Measurements from ENCODE around the gene NIBAN1.
"Not testable (repeated sequence)": the region's sequence is repeated elsewhere in the genome, so short reads cannot be mapped to it uniquely, and the experiment has no call there.

Gene NIBAN1

DNA sequence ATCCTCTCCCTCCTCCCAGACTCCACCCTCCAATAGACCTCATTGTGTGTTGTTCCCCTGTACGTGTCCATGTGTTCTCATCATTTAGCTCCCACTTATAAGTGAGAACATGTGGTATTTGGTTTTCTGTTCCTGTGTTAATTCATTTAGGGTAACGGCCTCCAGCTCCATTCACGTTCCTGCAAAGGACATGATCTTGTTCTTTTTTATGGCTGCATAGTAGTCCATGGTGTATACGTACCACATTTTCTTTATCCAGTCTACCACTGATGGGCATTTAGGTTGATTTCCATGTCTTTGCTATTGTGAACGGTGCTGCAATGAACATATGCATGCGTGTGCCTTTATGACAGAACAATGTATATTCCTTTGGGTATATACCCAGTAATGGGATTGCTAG, 25.7 kb upstream of the NIBAN1 start:
- not testable (repeated sequence) for H3K27ac ChIP-seq (ENCODE audit: low read depth, low read length); H3K36me3 ChIP-seq (ENCODE audit: control insufficient read depth in 1 of 2, insufficient read depth in 2 of 2, low read length in 2 of 2); H3K4me1 ChIP-seq (ENCODE audit: control insufficient read depth in 1 of 2, insufficient read depth in 2 of 2, low read length in 2 of 2); H3K9me3 ChIP-seq (ENCODE audit: control insufficient read depth in 1 of 2, low read length in 2 of 2); H3K27me3 ChIP-seq (ENCODE audit: control insufficient read depth in 1 of 2, insufficient read depth in 2 of 2, low read length in 2 of 2); H3K4me3 ChIP-seq (ENCODE audit: low read depth in 1 of 2, low read length in 2 of 2); H3K9ac ChIP-seq (ENCODE audit: low read depth in 1 of 2, low read length in 2 of 2)

DNA sequence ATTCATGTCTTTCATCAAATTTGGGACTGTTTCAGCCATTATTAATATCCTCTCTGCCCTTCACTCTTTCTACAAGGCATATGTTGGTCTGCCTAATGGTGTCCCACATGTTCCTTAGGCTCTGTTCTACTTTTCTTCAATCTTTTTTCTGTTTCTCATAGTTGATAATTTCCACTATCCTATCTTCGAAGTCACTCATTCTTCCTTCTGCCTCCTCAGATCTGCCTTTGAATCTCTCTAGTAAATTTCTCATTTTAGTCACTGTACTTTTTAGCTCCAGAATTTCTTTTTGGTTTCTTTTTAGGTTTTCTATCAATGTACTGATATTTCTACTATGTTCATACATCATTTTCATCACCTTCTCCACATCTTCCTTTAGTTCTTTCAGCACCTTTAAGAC, 20.0 kb upstream of the NIBAN1 start:
- no peaks in the 10 kb centered on the region for H3K36me3 ChIP-seq (ENCODE audit: control insufficient read depth in 1 of 2, insufficient read depth in 2 of 2, low read length in 2 of 2)
- no peaks in the 10 kb centered on the region for H3K9me3 ChIP-seq (ENCODE audit: control insufficient read depth in 1 of 2, low read length in 2 of 2)
- no peak overlapping the region for H3K9ac ChIP-seq (ENCODE audit: low read depth in 1 of 2, low read length in 2 of 2)
- H3K4me1 ChIP-seq (ENCODE audit: control insufficient read depth in 1 of 2, insufficient read depth in 2 of 2, low read length in 2 of 2) = no peaks in the 10 kb centered on the region
- H3K27ac ChIP-seq (ENCODE audit: low read depth, low read length) = no peak overlapping the region
- H3K4me3 ChIP-seq (ENCODE audit: low read depth in 1 of 2, low read length in 2 of 2) = no peak overlapping the region
- no peaks in the 10 kb centered on the region for H3K27me3 ChIP-seq (ENCODE audit: control insufficient read depth in 1 of 2, insufficient read depth in 2 of 2, low read length in 2 of 2)

DNA sequence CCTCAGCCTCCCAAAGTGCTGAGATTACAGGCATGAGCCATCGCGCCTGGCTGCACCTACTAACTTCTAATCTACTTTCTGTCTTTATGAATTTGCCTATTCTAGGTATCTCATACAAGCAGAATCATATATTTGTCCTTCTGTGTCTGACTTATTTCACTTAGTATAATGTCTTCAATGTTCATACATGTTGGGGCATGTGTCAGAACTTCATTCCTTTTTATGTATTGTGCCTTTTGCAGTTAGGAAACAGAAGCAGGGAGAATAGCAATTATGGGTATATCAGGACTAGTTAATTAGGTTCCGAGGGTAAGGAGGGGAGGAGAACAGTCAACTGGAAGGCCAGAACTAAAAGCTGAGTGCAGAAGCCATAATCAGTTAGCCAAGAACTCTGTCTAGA, 18.0 kb upstream of the NIBAN1 start:
- no peak overlapping the region for H3K27ac ChIP-seq (ENCODE audit: low read depth, low read length)
- no peak overlapping the region for H3K4me3 ChIP-seq (ENCODE audit: low read depth in 1 of 2, low read length in 2 of 2)
- no peaks in the 10 kb centered on the region for H3K27me3 ChIP-seq (ENCODE audit: control insufficient read depth in 1 of 2, insufficient read depth in 2 of 2, low read length in 2 of 2)
- no peak overlapping the region for H3K9ac ChIP-seq (ENCODE audit: low read depth in 1 of 2, low read length in 2 of 2)
- H3K9me3 ChIP-seq (ENCODE audit: control insufficient read depth in 1 of 2, low read length in 2 of 2) = no peaks in the 10 kb centered on the region
- no peaks in the 10 kb centered on the region for H3K36me3 ChIP-seq (ENCODE audit: control insufficient read depth in 1 of 2, insufficient read depth in 2 of 2, low read length in 2 of 2)
- H3K4me1 ChIP-seq (ENCODE audit: control insufficient read depth in 1 of 2, insufficient read depth in 2 of 2, low read length in 2 of 2) = no peaks in the 10 kb centered on the region

DNA sequence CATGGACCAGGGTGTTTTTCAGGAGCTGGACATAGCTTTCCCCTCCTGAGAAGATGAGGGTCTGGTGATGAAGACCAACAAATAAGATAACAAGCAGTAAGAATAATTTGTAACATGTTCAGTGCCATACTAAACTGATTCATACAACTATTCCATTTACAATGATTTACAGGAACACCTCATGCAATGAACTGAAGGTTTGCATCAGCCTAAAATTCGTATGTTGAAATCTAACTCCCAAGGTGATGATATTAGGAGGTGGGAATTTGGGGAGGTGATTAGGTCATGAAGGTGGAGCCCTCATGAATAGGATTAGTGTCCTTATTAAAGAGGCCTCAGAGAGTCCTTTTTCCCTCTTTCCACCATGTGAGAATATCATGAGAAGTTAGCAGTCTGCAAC, 15.9 kb upstream of the NIBAN1 start:
- Histone ChIP-seq H3K4me3 (ENCODE audit: low read depth in 1 of 2, low read length in 2 of 2) (no peak overlapping the region), H3K36me3 (ENCODE audit: control insufficient read depth in 1 of 2, insufficient read depth in 2 of 2, low read length in 2 of 2) (no peaks in the 10 kb centered on the region), H3K4me1 (ENCODE audit: control insufficient read depth in 1 of 2, insufficient read depth in 2 of 2, low read length in 2 of 2) (no peaks in the 10 kb centered on the region), H3K27ac (ENCODE audit: low read depth, low read length) (no peak overlapping the region), H3K27me3 (ENCODE audit: control insufficient read depth in 1 of 2, insufficient read depth in 2 of 2, low read length in 2 of 2) (no peaks in the 10 kb centered on the region), H3K9ac (ENCODE audit: low read depth in 1 of 2, low read length in 2 of 2) (no peak overlapping the region), H3K9me3 (ENCODE audit: control insufficient read depth in 1 of 2, low read length in 2 of 2) (no peaks in the 10 kb centered on the region)

DNA sequence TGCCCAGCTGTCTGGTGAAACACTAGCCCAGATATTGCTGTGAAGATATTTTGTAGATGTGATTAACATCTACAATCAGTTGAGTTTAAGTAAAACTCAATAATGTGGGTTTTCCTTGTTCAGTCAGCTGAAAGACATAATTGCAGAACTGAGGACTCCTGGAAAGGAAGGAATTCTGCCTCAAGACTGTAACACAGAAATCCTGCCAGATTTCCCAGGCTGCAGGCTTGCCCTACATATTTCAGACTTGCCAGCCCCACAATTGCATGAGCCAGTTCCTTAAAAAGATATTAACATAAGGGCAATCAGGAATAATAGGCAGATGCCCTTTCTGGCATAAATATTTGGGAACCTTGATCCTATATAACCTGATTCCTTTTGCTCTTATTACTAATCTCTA, 14.2 kb upstream of the NIBAN1 start:
- Histone ChIP-seq H3K27me3 (ENCODE audit: control insufficient read depth in 1 of 2, insufficient read depth in 2 of 2, low read length in 2 of 2) (no peaks in the 10 kb centered on the region), H3K4me3 (ENCODE audit: low read depth in 1 of 2, low read length in 2 of 2) (no peak overlapping the region), H3K9ac (ENCODE audit: low read depth in 1 of 2, low read length in 2 of 2) (no peak overlapping the region), H3K9me3 (ENCODE audit: control insufficient read depth in 1 of 2, low read length in 2 of 2) (no peaks in the 10 kb centered on the region), H3K36me3 (ENCODE audit: control insufficient read depth in 1 of 2, insufficient read depth in 2 of 2, low read length in 2 of 2) (no peaks in the 10 kb centered on the region), H3K27ac (ENCODE audit: low read depth, low read length) (no peak overlapping the region), H3K4me1 (ENCODE audit: control insufficient read depth in 1 of 2, insufficient read depth in 2 of 2, low read length in 2 of 2) (no peaks in the 10 kb centered on the region)

DNA sequence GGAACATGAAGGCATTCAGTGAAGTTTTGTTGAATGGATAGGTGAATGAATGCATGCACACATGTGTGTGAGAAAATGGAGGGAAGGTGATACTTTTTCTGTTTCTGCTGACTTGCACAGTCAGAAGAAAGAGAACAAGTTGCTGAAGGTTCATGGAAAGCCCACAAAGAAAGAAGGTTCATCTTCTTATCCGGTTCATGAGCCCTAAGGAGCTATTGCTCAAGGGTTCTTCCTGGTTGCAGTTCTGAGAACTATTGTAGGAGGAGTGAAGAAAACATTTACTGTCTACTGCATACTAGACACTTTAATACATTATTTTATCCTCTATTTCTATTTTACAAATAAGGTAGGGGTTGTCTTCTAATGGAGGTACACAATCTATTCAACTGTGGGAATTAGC, 13.4 kb upstream of the NIBAN1 start:
- no peaks in the 10 kb centered on the region for H3K27me3 ChIP-seq (ENCODE audit: control insufficient read depth in 1 of 2, insufficient read depth in 2 of 2, low read length in 2 of 2)
- no peaks in the 10 kb centered on the region for H3K36me3 ChIP-seq (ENCODE audit: control insufficient read depth in 1 of 2, insufficient read depth in 2 of 2, low read length in 2 of 2)
- H3K27ac ChIP-seq (ENCODE audit: low read depth, low read length) = no peak overlapping the region
- no peak overlapping the region for H3K9ac ChIP-seq (ENCODE audit: low read depth in 1 of 2, low read length in 2 of 2)
- H3K4me1 ChIP-seq (ENCODE audit: control insufficient read depth in 1 of 2, insufficient read depth in 2 of 2, low read length in 2 of 2) = no peaks in the 10 kb centered on the region
- no peak overlapping the region for H3K4me3 ChIP-seq (ENCODE audit: low read depth in 1 of 2, low read length in 2 of 2)
- no peaks in the 10 kb centered on the region for H3K9me3 ChIP-seq (ENCODE audit: control insufficient read depth in 1 of 2, low read length in 2 of 2)

DNA sequence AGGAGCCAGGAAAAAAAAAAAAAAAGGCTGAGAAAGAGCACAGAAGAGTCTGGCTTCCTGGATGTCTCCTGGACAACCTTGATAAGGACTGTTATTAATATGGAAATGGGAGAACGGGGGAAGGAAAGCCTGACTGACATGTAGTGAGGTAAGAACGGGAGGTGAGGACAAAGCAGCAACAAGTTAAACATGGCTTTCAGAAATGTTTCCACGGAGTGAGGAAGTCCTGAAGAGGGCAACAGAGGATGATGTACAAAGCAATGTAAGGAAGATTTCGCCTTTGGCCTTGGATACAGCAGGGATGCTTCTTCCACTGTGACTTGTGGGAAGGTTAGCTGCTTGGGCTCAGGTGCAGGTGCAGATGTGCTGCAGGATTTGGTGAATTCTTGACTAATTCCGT, 11.9 kb upstream of the NIBAN1 start:
- Histone ChIP-seq H3K27ac (ENCODE audit: low read depth, low read length) (no peak overlapping the region), H3K36me3 (ENCODE audit: control insufficient read depth in 1 of 2, insufficient read depth in 2 of 2, low read length in 2 of 2) (no peaks in the 10 kb centered on the region), H3K4me1 (ENCODE audit: control insufficient read depth in 1 of 2, insufficient read depth in 2 of 2, low read length in 2 of 2) (no peaks in the 10 kb centered on the region), H3K27me3 (ENCODE audit: control insufficient read depth in 1 of 2, insufficient read depth in 2 of 2, low read length in 2 of 2) (no peaks in the 10 kb centered on the region), H3K9ac (ENCODE audit: low read depth in 1 of 2, low read length in 2 of 2) (no peak overlapping the region), H3K4me3 (ENCODE audit: low read depth in 1 of 2, low read length in 2 of 2) (no peak overlapping the region), H3K9me3 (ENCODE audit: control insufficient read depth in 1 of 2, low read length in 2 of 2) (no peaks in the 10 kb centered on the region)

DNA sequence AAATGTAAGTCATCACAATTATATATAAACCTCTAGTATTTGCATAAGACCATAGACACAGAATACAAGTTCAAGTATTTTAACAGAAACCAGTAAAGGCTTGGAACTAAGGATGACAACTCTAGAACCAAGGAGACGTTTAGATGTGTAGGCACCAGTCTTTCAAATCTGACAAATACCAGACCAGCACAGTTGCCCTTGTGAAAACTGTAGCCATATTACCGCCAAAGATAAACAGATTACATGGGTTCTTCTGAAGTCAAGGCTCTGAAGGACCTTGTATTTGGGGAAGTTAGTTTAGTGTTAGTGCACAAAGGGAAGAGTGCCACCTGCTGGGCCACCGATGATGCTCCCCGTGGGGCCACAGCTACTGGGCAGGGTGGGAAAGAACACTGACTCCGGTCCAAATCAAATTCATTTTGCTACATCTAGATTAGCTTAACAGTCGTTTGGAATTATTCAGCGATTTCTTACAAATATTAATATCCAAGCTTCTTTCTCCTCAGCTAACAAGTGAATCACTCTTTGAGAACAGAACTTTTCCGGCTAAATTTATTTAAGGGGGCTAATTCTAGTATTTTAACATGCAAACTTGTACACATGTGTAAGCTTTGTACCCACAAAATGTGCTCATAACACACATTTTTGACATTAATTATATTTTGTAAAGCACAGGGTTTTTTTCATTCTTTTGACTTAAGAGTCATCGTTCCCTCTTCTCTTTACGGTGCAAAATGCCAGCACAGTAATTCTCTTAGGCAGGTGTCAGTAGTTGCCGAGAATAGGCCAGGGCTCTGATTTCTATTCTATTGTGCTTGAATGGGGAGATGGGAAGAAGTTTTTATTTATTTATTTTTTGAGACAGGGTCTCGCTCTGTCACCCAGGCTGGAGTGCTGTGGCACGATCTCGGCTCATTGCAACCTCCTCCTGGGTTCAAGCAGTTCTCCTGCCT, 8.0 kb upstream of the NIBAN1 start:
- Histone ChIP-seq H3K4me3 (ENCODE audit: low read depth in 1 of 2, low read length in 2 of 2) (no peak overlapping the region), H3K9me3 (ENCODE audit: control insufficient read depth in 1 of 2, low read length in 2 of 2) (no peaks in the 10 kb centered on the region), H3K9ac (ENCODE audit: low read depth in 1 of 2, low read length in 2 of 2) (no peak overlapping the region), H3K4me1 (ENCODE audit: control insufficient read depth in 1 of 2, insufficient read depth in 2 of 2, low read length in 2 of 2) (no peaks in the 10 kb centered on the region), H3K36me3 (ENCODE audit: control insufficient read depth in 1 of 2, insufficient read depth in 2 of 2, low read length in 2 of 2) (no peaks in the 10 kb centered on the region), H3K27ac (ENCODE audit: low read depth, low read length) (no peak overlapping the region), H3K27me3 (ENCODE audit: control insufficient read depth in 1 of 2, insufficient read depth in 2 of 2, low read length in 2 of 2) (no peaks in the 10 kb centered on the region)

DNA sequence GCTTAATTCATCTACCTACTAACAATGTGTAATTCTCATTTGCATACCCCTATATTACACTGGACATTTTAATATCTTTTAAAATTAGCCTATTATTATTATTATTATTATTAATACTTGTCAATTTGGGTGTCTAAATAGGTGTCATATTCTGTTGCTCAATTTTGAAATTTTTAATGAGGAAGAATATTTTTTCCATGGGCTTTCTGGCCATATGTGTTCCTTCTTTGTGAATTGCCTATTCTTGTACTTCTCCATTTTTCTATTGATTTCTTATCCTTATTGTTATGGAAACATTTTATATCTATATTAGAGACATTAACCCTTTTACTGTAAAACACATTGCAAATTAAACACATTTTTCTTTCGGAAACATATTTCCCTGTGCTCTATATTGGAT, 6.4 kb upstream of the NIBAN1 start:
- Histone ChIP-seq H3K27ac (ENCODE audit: low read depth, low read length) (no peak overlapping the region), H3K9ac (ENCODE audit: low read depth in 1 of 2, low read length in 2 of 2) (no peak overlapping the region), H3K4me1 (ENCODE audit: control insufficient read depth in 1 of 2, insufficient read depth in 2 of 2, low read length in 2 of 2) (no peaks in the 10 kb centered on the region), H3K4me3 (ENCODE audit: low read depth in 1 of 2, low read length in 2 of 2) (no peak overlapping the region), H3K36me3 (ENCODE audit: control insufficient read depth in 1 of 2, insufficient read depth in 2 of 2, low read length in 2 of 2) (no peaks in the 10 kb centered on the region), H3K27me3 (ENCODE audit: control insufficient read depth in 1 of 2, insufficient read depth in 2 of 2, low read length in 2 of 2) (no peaks in the 10 kb centered on the region), H3K9me3 (ENCODE audit: control insufficient read depth in 1 of 2, low read length in 2 of 2) (no peaks in the 10 kb centered on the region)

DNA sequence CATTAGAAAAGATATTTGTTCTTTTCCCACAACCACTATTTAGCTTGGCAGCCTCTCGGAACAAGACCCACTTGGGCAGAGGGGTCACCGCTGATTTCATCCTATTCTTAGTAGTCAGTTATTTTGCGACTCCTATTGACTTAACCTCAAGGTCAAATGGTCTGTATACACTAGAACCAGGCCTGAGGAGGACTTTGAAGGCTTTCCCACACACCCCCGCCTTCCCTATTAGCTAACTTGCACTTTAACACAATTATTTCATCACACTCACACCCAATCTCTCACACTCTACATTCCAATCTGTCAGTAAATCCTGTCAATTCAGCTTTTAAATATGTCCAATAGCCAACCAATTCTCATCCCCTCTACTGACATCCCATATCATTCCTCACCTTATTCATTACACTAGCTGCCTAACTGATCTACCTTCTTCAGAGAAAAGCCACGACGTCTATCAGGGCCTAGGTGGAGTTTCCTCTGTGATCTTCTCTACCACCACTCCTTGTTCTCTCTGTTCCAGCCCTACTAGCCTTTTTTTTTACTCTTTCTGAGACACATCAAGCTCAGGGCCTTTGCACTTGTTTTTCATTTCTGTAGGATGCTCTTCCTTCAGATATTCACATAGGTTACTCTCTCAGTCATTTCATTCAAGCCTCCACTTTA, 1.0 kb upstream of the NIBAN1 start:
- no peak overlapping the region for H3K9ac ChIP-seq (ENCODE audit: low read depth in 1 of 2, low read length in 2 of 2)
- no peaks in the 10 kb centered on the region for H3K9me3 ChIP-seq (ENCODE audit: control insufficient read depth in 1 of 2, low read length in 2 of 2)
- H3K4me3 ChIP-seq (ENCODE audit: low read depth in 1 of 2, low read length in 2 of 2) = no peak overlapping the region
- H3K36me3 ChIP-seq (ENCODE audit: control insufficient read depth in 1 of 2, insufficient read depth in 2 of 2, low read length in 2 of 2) = no peaks in the 10 kb centered on the region
- no peak overlapping the region for H3K27ac ChIP-seq (ENCODE audit: low read depth, low read length)
- H3K27me3 ChIP-seq (ENCODE audit: control insufficient read depth in 1 of 2, insufficient read depth in 2 of 2, low read length in 2 of 2) = no peaks in the 10 kb centered on the region
- H3K4me1 ChIP-seq (ENCODE audit: control insufficient read depth in 1 of 2, insufficient read depth in 2 of 2, low read length in 2 of 2) = no peaks in the 10 kb centered on the region

All from duodenal mucosa (tissue), 2 donors.